GM12878 (cell line): ENCODE measurements around the gene TRPM3. TPM values are rescaled to one million over a fixed set of nuclear protein-coding genes. Genes with fewer than 3 reads are reported as not detected.

ENCODE experiments used
- ATAC-seq: fragments of 200-7000 bp; cut with Tn5 transposase; 3 replicates; pipeline ENCODE4 v1.9.1; 2020; ENCODE audit warnings: mild to moderate bottlenecking, moderate library complexity
- BruUV-seq: library from RNA; stranded (reverse); fragments of 400-500 nt; replicated peaks from 2 replicates; lab custom pipeline; 2021; lab: Mats Ljungman, UMichigan
- CTCF ChIA-PET: fragments of 300-600 bp; sonication (Branson Sonifier 250); formaldehyde crosslinking; extraction: SDS; loops from one replicate; lab custom pipeline; 2021; ENCODE audit warnings: inconsistent platforms; lab: Yijun Ruan, JAX
- POLR2A ChIA-PET: fragments of 350-600 bp; formaldehyde crosslinking; extraction: SDS; loops from one replicate; lab custom pipeline; 2021; ENCODE audit warnings: inconsistent platforms; lab: Charles Lee
- RAD21 ChIA-PET: fragments of 300-600 bp; sonication (Branson Sonifier 250); formaldehyde crosslinking; loops from one replicate; lab custom pipeline; 2023; ENCODE audit warnings: antibody characterized with exemption; ENCODE audit not compliant: unreplicated experiment; lab: Charles Lee
- SMC1A ChIA-PET: fragments of 300-600 bp; sonication (Branson Sonifier 250); formaldehyde crosslinking; loops from one replicate; lab custom pipeline; 2023; ENCODE audit not compliant: unreplicated experiment, uncharacterized antibody; lab: Charles Lee
- DNase-seq: peaks from one replicate; pipeline ENCODE4 v3.0.0-alpha.2; 2011; ENCODE audit warnings: low read depth, low spot score
- FAIRE-seq: peaks from 3 replicates; lab custom pipeline; 2011; peaks lifted over from hg19 to GRCh38; lab: Jason Lieb, UNC
- H2AFZ ChIP-seq: 2 replicates; pipeline ENCODE4 v1.6.0; 2011; ENCODE audit warnings: low read depth, low read length, control low read depth; ENCODE audit not compliant: control insufficient read depth
- H3K27ac ChIP-seq: 2 replicates; pipeline ENCODE4 v1.5.1; 2011; ENCODE audit warnings: control low read depth; ENCODE audit not compliant: control insufficient read depth, insufficient read depth
- H3K27me3 ChIP-seq, 2 experiments: replicated peaks in 1 of 2; 2 replicates each; pipeline versions ENCODE4 v1.6.0 to v1.6.1; 2011; ENCODE audit warnings: low read length in 1 of 2; ENCODE audit not compliant: control insufficient read depth in 2 of 2, insufficient read depth in 2 of 2
- H3K36me3 ChIP-seq, 2 experiments: 2 replicates each; pipeline ENCODE4 v1.5.1; 2011; ENCODE audit warnings: low read length in 1 of 2; ENCODE audit not compliant: control insufficient read depth in 2 of 2, insufficient read depth in 2 of 2
- H3K4me1 ChIP-seq: 2 replicates; pipeline ENCODE4 v1.6.1; 2011; ENCODE audit warnings: mild to moderate bottlenecking, low read length, moderate library complexity, mixed read lengths; ENCODE audit not compliant: control insufficient read depth, insufficient read depth
- H3K4me2 ChIP-seq: 2 replicates; pipeline ENCODE4 v1.6.0; 2011; ENCODE audit warnings: control low read depth; ENCODE audit not compliant: control insufficient read depth, insufficient read depth
- H3K4me3 ChIP-seq: fragments of 200-600 bp; sonication (generic); 2 replicates; pipeline ENCODE4 v1.5.1; 2016
- H3K79me2 ChIP-seq: 2 replicates; pipeline ENCODE4 v1.6.0; 2011; ENCODE audit warnings: low read length; ENCODE audit not compliant: control insufficient read depth, insufficient read depth
- H3K9ac ChIP-seq: 2 replicates; pipeline ENCODE4 v1.8.0; 2011; ENCODE audit warnings: low read length, control low read depth, mixed read lengths; ENCODE audit not compliant: control insufficient read depth, insufficient read depth
- H3K9me3 ChIP-seq: replicated peaks from 3 replicates; pipeline ENCODE4 v1.5.1; 2011; ENCODE audit warnings: mild to moderate bottlenecking, low read length; ENCODE audit not compliant: control insufficient read depth, insufficient read depth
- H4K20me1 ChIP-seq: 2 replicates; pipeline ENCODE4 v1.6.0; 2011; ENCODE audit not compliant: control insufficient read depth, insufficient read depth
- BCL11A ChIP-seq: IDR thresholded peaks from 2 replicates; pipeline ENCODE4 v1.6.1; 2011; ENCODE audit warnings: low read depth, low read length
- CHD1 ChIP-seq: IDR thresholded peaks from 2 replicates; pipeline ENCODE4 v1.6.1; 2012; ENCODE audit warnings: low read depth, low read length, improper control_type of control experiment
- IKZF1 ChIP-seq: fragments of 450-650 bp; conservative IDR thresholded peaks from 2 replicates; pipeline ENCODE4 v1.6.1; 2017; ENCODE audit warnings: antibody characterized with exemption, mild to moderate bottlenecking
- IRF4 ChIP-seq: IDR thresholded peaks from 2 replicates; pipeline ENCODE4 v1.6.1; 2011; ENCODE audit warnings: low read depth, low read length
- NR2C2 ChIP-seq: IDR thresholded peaks from 2 replicates; pipeline ENCODE4 v1.6.1; 2011; ENCODE audit warnings: borderline replicate concordance, low read depth; ENCODE audit not compliant: control insufficient read depth, insufficient read length
- NRF1 ChIP-seq: conservative IDR thresholded peaks from 2 replicates; pipeline ENCODE4 v1.6.1; 2011; ENCODE audit warnings: mild to moderate bottlenecking, low read depth, low read length, improper control_type of control experiment
- POLR2A ChIP-seq: IDR thresholded peaks from 2 replicates; pipeline ENCODE4 v1.6.1; 2011; ENCODE audit warnings: low read depth, mild to moderate bottlenecking, low read length
- POLR2AphosphoS5 ChIP-seq: IDR thresholded peaks from 2 replicates; pipeline ENCODE4 v1.6.1; 2011; ENCODE audit warnings: mild to moderate bottlenecking, low read length, inconsistent platforms
- SREBF2 ChIP-seq: IDR thresholded peaks from 2 replicates; pipeline ENCODE4 v1.6.1; 2012; ENCODE audit warnings: mild to moderate bottlenecking, low read length
- YBX1 ChIP-seq: fragments of 450-650 bp; IDR thresholded peaks from 2 replicates; pipeline ENCODE4 v1.6.1; 2016; ENCODE audit warnings: antibody characterized with exemption
- ZSCAN29 ChIP-seq: fragments of 450-650 bp; IDR thresholded peaks from 2 replicates; pipeline ENCODE4 v1.6.1; 2017; ENCODE audit warnings: mild to moderate bottlenecking, moderate library complexity
- WGBS: methylation state at CpG from one replicate; pipeline ENCODE4 v1.1.6; 2016; ENCODE audit warnings: low lambda C conversion rate; ENCODE audit not compliant: insufficient replicate concordance, insufficient coverage; ENCODE audit errors: missing lambda C conversion rate; 5-methylcytosine and 5-hydroxymethylcytosine counted together
- in situ Hi-C: fragments of 300-500 bp; cut with MboI; formaldehyde crosslinking; loops from 9 replicates; pipeline ENCODE4 v1.14.3; 2018; ENCODE audit warnings: mixed read lengths
- intact Hi-C: fragments of 100-400 bp; cut with micrococcal nuclease; formaldehyde crosslinking; loops from one replicate; pipeline ENCODE4 v1.14.2; 2022; ENCODE audit not compliant: unreplicated experiment
- polyA plus RNA-seq, 11 experiments: library from polyadenylated mRNA; depleted of rRNA in 4 of 11; unstranded in 6 of 11; stranded (reverse) in 5 of 11; fragments of >200 nt; fragmentation: Nextera tagmentation in 4 of 11; fragmentation: Illumina TruSeq in 1 of 11; extraction: Ambion mirVana in 4 of 11; extraction: Trizol in 1 of 11; gene quantifications; 1 replicate in 1 of 11; 2 replicates in 10 of 11; pipeline versions ENCODE4 v1.2.1 to v1.2.3, GENCODE V29; 2011 to 2016; ENCODE audit warnings: inconsistent platforms in 2 of 11, missing spikeins in 2 of 11, low read depth in 1 of 11
- total RNA-seq, 4 experiments: library from RNA; depleted of rRNA in 3 of 4; stranded (reverse); fragments of >200 nt in 3 of 4; fragmentation: Illumina TruSeq in 1 of 4; extraction: Trizol in 1 of 4; gene quantifications; 2 replicates each; pipeline versions ENCODE4 v1.2.1 to v1.2.3, GENCODE V29; 2013 to 2021
- TF ChIP-seq, protein P1 (sequence below): IDR thresholded peaks from 2 replicates; pipeline ENCODE4 v1.6.1; 2011; ENCODE audit warnings: low read depth, low read length, improper control_type of control experiment, borderline replicate concordance
- TF ChIP-seq, protein P2 (sequence below): IDR thresholded peaks from 2 replicates; pipeline ENCODE4 v1.6.1; 2011; ENCODE audit warnings: borderline replicate concordance, low read depth, mild to moderate bottlenecking, moderate library complexity, low read length; ENCODE audit not compliant: insufficient read depth, poor library complexity, severe bottlenecking
- TF ChIP-seq, protein P3 (sequence below): IDR thresholded peaks from 2 replicates; pipeline ENCODE4 v1.6.1; 2012; ENCODE audit warnings: improper control_type of control experiment, low read depth, low read length; ENCODE audit not compliant: insufficient replicate concordance
- TF ChIP-seq, protein P4 (sequence below): fragments of 150-350 bp; IDR thresholded peaks from 2 replicates; pipeline ENCODE4 v1.6.1; 2014; ENCODE audit warnings: mild to moderate bottlenecking, low read depth, low read length

Gene TRPM3
- total and polyA plus RNA-seq, 10 of the 15 experiments (the other 5 are each of a cell fraction or from before 2014, with no cell fraction given) = not detected

DNA sequence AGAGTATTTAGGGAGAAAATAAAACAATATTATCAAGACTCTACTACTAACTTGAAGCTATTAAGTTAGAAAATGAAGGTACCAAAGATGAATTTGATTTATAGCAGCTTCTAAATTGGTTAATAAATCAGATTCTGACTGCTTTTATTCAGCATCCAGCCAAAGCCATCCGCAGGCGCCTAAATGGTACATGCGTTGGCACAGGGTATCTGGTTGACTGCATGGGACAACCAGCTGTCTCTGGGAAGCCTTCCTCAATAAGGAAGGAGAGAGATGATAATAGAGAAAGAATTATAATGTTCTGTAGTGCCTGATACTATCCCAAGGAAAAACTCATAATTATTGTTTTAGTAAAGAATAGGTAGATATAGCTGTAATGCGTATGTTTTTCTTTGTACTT, 9.1 kb upstream of the TRPM3 start:
- CTCF ChIA-PET = interaction anchor here (0.6 kb wide), 1 partner anchor 743 kb away, joined by 4 read pairs; no protein-coding TSS in a partner anchor
- no peak overlapping the region for H3K4me3 ChIP-seq
- TF ChIP-seq POLR2AphosphoS5 = no peak
- TF ChIP-seq, protein P1, sequence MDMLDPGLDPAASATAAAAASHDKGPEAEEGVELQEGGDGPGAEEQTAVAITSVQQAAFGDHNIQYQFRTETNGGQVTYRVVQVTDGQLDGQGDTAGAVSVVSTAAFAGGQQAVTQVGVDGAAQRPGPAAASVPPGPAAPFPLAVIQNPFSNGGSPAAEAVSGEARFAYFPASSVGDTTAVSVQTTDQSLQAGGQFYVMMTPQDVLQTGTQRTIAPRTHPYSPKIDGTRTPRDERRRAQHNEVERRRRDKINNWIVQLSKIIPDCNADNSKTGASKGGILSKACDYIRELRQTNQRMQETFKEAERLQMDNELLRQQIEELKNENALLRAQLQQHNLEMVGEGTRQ = no peak
- no peak for TF ChIP-seq IKZF1
- TF ChIP-seq IRF4 = no peak
- no peak for TF ChIP-seq BCL11A
- no peak for TF ChIP-seq SREBF2
- TF ChIP-seq, protein P2, sequence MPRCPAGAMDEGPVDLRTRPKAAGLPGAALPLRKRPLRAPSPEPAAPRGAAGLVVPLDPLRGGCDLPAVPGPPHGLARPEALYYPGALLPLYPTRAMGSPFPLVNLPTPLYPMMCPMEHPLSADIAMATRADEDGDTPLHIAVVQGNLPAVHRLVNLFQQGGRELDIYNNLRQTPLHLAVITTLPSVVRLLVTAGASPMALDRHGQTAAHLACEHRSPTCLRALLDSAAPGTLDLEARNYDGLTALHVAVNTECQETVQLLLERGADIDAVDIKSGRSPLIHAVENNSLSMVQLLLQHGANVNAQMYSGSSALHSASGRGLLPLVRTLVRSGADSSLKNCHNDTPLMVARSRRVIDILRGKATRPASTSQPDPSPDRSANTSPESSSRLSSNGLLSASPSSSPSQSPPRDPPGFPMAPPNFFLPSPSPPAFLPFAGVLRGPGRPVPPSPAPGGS = no peak
- TF ChIP-seq NR2C2 = no peak
- TF ChIP-seq POLR2A = no peak
- TF ChIP-seq, protein P3, sequence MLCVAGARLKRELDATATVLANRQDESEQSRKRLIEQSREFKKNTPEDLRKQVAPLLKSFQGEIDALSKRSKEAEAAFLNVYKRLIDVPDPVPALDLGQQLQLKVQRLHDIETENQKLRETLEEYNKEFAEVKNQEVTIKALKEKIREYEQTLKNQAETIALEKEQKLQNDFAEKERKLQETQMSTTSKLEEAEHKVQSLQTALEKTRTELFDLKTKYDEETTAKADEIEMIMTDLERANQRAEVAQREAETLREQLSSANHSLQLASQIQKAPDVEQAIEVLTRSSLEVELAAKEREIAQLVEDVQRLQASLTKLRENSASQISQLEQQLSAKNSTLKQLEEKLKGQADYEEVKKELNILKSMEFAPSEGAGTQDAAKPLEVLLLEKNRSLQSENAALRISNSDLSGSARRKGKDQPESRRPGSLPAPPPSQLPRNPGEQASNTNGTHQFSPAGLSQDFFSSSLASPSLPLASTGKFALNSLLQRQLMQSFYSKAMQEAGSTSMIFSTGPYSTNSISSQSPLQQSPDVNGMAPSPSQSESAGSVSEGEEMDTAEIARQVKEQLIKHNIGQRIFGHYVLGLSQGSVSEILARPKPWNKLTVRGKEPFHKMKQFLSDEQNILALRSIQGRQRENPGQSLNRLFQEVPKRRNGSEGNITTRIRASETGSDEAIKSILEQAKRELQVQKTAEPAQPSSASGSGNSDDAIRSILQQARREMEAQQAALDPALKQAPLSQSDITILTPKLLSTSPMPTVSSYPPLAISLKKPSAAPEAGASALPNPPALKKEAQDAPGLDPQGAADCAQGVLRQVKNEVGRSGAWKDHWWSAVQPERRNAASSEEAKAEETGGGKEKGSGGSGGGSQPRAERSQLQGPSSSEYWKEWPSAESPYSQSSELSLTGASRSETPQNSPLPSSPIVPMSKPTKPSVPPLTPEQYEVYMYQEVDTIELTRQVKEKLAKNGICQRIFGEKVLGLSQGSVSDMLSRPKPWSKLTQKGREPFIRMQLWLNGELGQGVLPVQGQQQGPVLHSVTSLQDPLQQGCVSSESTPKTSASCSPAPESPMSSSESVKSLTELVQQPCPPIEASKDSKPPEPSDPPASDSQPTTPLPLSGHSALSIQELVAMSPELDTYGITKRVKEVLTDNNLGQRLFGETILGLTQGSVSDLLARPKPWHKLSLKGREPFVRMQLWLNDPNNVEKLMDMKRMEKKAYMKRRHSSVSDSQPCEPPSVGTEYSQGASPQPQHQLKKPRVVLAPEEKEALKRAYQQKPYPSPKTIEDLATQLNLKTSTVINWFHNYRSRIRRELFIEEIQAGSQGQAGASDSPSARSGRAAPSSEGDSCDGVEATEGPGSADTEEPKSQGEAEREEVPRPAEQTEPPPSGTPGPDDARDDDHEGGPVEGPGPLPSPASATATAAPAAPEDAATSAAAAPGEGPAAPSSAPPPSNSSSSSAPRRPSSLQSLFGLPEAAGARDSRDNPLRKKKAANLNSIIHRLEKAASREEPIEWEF = no peak
- no peak for TF ChIP-seq YBX1
- TF ChIP-seq ZSCAN29 = no peak
- TF ChIP-seq, protein P4, sequence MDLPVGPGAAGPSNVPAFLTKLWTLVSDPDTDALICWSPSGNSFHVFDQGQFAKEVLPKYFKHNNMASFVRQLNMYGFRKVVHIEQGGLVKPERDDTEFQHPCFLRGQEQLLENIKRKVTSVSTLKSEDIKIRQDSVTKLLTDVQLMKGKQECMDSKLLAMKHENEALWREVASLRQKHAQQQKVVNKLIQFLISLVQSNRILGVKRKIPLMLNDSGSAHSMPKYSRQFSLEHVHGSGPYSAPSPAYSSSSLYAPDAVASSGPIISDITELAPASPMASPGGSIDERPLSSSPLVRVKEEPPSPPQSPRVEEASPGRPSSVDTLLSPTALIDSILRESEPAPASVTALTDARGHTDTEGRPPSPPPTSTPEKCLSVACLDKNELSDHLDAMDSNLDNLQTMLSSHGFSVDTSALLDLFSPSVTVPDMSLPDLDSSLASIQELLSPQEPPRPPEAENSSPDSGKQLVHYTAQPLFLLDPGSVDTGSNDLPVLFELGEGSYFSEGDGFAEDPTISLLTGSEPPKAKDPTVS = no peak
- no peak for TF ChIP-seq CHD1
- TF ChIP-seq NRF1 = no peak
- TF ChIP-seq, all 136 proteins: peak for 0
- intact Hi-C loops = no loop called here
- no TSS peak for BruUV-seq
- no peaks in the 10 kb centered on the region for H3K4me1 ChIP-seq
- DNase-seq = no peak
- H3K27me3 ChIP-seq = no peaks in the 10 kb centered on the region
- H3K36me3 ChIP-seq = no peaks in the 10 kb centered on the region
- ChIA-PET POLR2A (no interaction called here), RAD21 (no interaction called here), SMC1A (interaction anchor here (0.6 kb wide), 1 partner anchor 21 kb away, joined by 3 read pairs; no protein-coding TSS in a partner anchor)
- H3K9ac ChIP-seq = no peak overlapping the region
- no peaks in the 10 kb centered on the region for H4K20me1 ChIP-seq
- no peak overlapping the region for H2AFZ ChIP-seq
- no peak overlapping the region for H3K4me2 ChIP-seq
- in situ Hi-C loops = no loop called here
- FAIRE-seq = no peak
- no peak for ATAC-seq
- no peak overlapping the region for H3K27ac ChIP-seq
- H3K9me3 ChIP-seq = no peaks in the 10 kb centered on the region
- WGBS = 73% methylated on average over 4 of the region's 4 CpGs
- H3K79me2 ChIP-seq = no peaks in the 10 kb centered on the region
